ENCODE measurements around the gene GADD45G. TPM values are rescaled to one million over a fixed set of nuclear protein-coding genes. Genes with fewer than 3 reads are reported as not detected.
A peak's percentile ranks its signal among the peaks of the same experiment; 100 is the strongest.

GADD45G gene
- total RNA-seq, 1 donor from 2014 or later, result 16.2 TPM

DNA sequence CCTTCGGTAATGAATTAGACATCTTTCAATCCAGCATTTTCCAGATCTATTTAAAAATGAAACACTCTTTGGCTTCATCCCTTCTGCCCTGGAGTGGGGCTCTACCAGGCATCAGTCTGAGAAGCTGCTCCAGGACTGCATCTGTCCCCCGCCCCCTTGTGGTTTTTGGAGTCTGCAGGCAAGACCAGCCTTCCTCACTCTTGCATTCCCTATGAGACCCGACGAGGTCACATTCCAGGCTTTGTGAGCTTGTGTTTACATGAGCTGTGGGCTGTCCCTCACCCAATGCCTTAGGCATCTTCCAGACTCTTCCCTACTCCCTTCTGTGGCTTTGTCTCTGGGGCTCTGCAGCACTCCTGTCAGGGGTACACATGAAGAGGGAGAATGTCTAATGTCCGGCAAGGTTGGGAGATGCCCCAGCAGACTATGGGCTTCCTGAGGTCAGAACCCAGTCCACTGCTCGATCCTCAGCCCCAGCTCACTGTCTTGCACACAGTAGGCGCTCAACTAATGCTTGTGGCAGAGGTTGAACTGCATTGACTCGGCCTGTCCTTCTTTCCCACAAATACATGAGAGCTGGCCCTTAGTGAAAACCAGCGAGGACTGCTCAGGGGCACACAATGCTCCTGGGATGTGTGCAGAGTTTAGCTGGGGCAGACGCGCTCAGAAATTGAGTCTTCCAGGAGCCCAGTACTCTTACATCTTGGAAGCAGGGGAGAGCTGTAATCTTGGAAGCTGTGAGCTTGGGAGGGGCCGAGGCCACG is 11.7 kb upstream of the GADD45G start:
- no peak overlapping the region for H3K27ac ChIP-seq
- H3K36me3 ChIP-seq, result no peaks in the 10 kb centered on the region
- peak; percentile 80 to 92 for DNase-seq (ENCODE audit: extremely low spot score in 2 of 2)
- no peaks in the 10 kb centered on the region for H3K4me1 ChIP-seq
- TF ChIP-seq, protein P1, sequence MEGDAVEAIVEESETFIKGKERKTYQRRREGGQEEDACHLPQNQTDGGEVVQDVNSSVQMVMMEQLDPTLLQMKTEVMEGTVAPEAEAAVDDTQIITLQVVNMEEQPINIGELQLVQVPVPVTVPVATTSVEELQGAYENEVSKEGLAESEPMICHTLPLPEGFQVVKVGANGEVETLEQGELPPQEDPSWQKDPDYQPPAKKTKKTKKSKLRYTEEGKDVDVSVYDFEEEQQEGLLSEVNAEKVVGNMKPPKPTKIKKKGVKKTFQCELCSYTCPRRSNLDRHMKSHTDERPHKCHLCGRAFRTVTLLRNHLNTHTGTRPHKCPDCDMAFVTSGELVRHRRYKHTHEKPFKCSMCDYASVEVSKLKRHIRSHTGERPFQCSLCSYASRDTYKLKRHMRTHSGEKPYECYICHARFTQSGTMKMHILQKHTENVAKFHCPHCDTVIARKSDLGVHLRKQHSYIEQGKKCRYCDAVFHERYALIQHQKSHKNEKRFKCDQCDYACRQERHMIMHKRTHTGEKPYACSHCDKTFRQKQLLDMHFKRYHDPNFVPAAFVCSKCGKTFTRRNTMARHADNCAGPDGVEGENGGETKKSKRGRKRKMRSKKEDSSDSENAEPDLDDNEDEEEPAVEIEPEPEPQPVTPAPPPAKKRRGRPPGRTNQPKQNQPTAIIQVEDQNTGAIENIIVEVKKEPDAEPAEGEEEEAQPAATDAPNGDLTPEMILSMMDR (IDR thresholded peaks at IDR 0.05), result no peak
- no peak for TF ChIP-seq POLR2A (IDR thresholded peaks at IDR 0.05)
- no peak for TF ChIP-seq POLR2AphosphoS5 (IDR thresholded peaks at IDR 0.05; ENCODE audit: insufficient read depth in 1 of 2, low read depth in 1 of 2)
- no peak overlapping the region for H3K4me3 ChIP-seq
- intact Hi-C loops (cut with DNase I), result no loop called here
- no peaks in the 10 kb centered on the region for H3K27me3 ChIP-seq
- no peaks in the 10 kb centered on the region for H3K9me3 ChIP-seq

DNA sequence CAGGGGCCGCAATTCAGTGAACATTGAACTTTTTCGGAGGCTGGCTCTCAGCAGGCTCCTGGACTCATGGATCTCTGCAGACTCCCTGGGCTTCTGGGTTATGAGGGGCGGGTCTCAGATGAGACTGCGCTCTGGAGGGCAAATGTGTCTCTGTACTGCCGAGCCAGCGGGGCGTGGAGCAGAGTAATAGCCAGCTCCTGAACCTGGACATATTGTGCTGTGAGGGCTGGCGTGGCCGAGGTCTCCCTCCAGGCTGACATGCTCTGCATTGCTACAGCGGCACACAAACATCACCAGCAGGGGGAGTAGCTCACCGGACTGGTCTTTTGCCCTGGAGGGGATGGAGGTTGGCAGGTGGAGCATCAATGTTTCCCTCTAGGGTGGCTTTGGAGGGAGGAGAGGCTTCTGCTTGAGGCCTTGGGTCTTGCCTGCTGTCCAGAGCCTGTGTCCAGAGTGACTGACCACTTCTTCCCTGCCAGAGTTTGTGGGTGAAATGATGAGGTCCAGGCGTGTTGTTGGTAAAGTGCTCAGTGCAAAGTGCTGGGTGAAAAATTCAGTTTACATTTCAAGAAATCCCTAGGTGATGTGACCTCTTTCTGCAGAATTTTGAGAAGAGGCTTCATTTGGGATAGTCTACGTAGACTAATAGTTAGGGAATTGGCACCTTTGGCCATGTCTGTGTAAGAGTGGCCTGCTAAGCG is 10.9 kb upstream of the GADD45G start:
- Histone ChIP-seq H3K4me1 (no peaks in the 10 kb centered on the region), H3K9me3 (no peaks in the 10 kb centered on the region), H3K36me3 (no peaks in the 10 kb centered on the region), H3K4me3 (no peak overlapping the region), H3K27ac (no peak overlapping the region), H3K27me3 (no peaks in the 10 kb centered on the region)
- no peak for TF ChIP-seq POLR2A (IDR thresholded peaks at IDR 0.05)
- TF ChIP-seq, protein P1 (IDR thresholded peaks at IDR 0.05), result peak in 1 of 3 experiments; percentile 24
- intact Hi-C loops (cut with DNase I), result no loop called here
- DNase-seq (ENCODE audit: extremely low spot score in 2 of 2), result peak in 1 of 2 donors; percentile 87

DNA sequence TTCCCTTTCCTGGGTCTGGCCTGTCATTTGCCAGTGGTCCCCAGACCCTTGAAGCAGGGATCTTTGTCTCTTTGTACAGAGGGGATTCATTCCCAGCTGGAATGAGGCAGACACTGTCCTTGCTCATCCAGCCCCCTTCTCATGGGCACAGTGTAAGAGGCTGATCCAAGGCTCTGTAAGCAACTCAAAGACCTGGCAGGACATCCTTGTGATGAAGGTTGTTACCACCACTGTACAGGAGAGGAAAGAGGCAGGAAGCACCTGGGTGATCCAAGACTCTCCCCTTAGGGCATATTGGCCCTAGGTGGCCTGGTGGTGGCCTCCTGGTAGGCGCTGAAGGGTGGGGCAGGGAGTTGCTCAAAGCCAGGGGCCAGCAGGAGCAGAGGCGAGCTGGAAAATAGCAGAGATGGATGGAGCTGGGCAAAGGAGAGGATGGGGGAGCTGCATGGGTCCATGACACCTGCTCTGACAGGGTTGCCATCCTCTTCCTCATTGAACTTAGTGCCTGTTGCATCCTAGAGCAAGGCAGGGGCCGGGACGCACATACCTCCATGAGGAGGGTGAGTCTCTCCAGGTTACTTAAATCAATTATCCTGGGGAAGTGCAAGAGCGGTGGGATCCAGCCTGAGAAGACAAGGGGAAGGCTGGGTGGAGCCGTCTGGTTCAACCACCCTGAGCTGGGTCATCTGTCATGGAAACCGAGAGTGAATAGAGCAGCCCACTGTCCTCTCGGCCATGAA is 9.8 kb upstream of the GADD45G start:
- intact Hi-C loops (cut with DNase I), result loop anchor here (5.0 kb wide), 1 partner anchor 507 kb away; no protein-coding TSS in a partner anchor
- Histone ChIP-seq H3K9me3 (no peaks in the 10 kb centered on the region), H3K27ac (no peak overlapping the region), H3K36me3 (no peaks in the 10 kb centered on the region), H3K4me1 (no peaks in the 10 kb centered on the region), H3K27me3 (no peaks in the 10 kb centered on the region), H3K4me3 (no peak overlapping the region)
- TF ChIP-seq POLR2AphosphoS5 (IDR thresholded peaks at IDR 0.05; ENCODE audit: insufficient read depth in 1 of 2, low read depth in 1 of 2), result no peak
- peak; percentile 64 to 81 for DNase-seq (ENCODE audit: extremely low spot score in 2 of 2)

DNA sequence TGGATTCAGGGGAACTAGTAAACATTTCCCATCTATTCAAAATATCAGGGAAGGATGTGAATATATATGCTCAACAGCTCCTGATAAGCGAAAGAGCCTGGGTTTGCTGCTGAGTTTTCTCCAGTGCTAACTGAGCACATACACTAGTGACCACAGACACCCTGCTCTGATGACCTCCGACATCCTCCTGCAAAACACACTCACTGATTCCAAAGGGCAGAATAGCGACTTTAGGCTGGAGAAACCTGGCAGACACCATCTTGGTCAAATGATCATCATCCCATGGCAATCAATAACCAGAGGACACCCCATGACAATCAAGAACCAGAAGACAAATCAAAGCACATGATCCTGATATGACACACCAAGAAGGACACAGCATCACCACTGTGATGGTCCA is 9.2 kb upstream of the GADD45G start:
- intact Hi-C loops (cut with DNase I), result loop anchor here (5.0 kb wide), 1 partner anchor 507 kb away; no protein-coding TSS in a partner anchor
- DNase-seq (ENCODE audit: extremely low spot score in 2 of 2), result peak; percentile 25 to 37
- Histone ChIP-seq H3K27ac (no peak overlapping the region), H3K36me3 (no peaks in the 10 kb centered on the region), H3K4me1 (no peaks in the 10 kb centered on the region), H3K27me3 (no peaks in the 10 kb centered on the region), H3K4me3 (no peak overlapping the region), H3K9me3 (no peaks in the 10 kb centered on the region)
- TF ChIP-seq, protein P1 (IDR thresholded peaks at IDR 0.05), result no peak

DNA sequence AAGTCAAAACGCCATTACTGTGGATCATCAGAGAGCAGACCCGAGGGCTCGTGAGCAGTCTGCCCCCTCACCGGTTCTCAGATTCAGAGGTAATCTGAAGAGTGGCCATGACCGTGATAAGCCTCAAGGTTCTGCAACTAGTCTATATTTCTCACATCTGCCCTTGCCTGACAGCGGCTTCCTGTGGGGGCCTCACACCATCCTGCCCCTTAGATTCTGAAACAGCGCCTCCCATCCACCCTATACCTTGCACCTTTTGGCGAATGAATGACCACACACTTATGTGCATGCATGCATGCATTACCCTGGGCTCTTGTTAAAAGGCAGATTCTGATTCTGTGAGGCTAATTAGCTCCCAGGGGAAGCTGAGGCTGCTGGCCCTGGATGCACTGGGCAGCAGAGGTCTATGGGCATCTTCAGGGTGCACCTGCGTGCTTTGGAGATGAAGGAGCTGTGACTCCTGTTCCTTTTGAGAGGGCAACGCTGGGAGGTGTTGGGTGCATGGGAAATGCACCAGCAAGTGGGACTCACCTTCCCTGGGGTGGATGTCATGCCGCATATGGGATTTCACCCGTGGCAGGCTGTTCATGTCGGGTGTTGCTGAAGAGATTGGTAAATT is 7.8 kb upstream of the GADD45G start:
- Histone ChIP-seq H3K4me1 (no peaks in the 10 kb centered on the region), H3K9me3 (no peaks in the 10 kb centered on the region), H3K36me3 (no peaks in the 10 kb centered on the region), H3K27ac (no peak overlapping the region), H3K4me3 (no peak overlapping the region), H3K27me3 (no peaks in the 10 kb centered on the region)
- peak; percentile 61 to 71 for DNase-seq (ENCODE audit: extremely low spot score in 2 of 2)
- intact Hi-C loops (cut with DNase I), result loop anchor here (5.0 kb wide), 1 partner anchor 505 kb away; no protein-coding TSS in a partner anchor
- TF ChIP-seq, protein P1 (IDR thresholded peaks at IDR 0.05), result no peak
- TF ChIP-seq POLR2AphosphoS5 (IDR thresholded peaks at IDR 0.05; ENCODE audit: insufficient read depth in 1 of 2, low read depth in 1 of 2), result no peak
- no peak for TF ChIP-seq POLR2A (IDR thresholded peaks at IDR 0.05)

Measured in vagina (tissue), 2 donors.